Activated naive CD4-positive, alpha-beta T cell (primary cell): ENCODE data around the gene STK32B.

Experiments used
- DNase-seq, 4 experiments: peaks; one replicate each; lab custom pipeline; 2025; lab: John Stamatoyannopoulos, UW

Gene STK32B

DNA sequence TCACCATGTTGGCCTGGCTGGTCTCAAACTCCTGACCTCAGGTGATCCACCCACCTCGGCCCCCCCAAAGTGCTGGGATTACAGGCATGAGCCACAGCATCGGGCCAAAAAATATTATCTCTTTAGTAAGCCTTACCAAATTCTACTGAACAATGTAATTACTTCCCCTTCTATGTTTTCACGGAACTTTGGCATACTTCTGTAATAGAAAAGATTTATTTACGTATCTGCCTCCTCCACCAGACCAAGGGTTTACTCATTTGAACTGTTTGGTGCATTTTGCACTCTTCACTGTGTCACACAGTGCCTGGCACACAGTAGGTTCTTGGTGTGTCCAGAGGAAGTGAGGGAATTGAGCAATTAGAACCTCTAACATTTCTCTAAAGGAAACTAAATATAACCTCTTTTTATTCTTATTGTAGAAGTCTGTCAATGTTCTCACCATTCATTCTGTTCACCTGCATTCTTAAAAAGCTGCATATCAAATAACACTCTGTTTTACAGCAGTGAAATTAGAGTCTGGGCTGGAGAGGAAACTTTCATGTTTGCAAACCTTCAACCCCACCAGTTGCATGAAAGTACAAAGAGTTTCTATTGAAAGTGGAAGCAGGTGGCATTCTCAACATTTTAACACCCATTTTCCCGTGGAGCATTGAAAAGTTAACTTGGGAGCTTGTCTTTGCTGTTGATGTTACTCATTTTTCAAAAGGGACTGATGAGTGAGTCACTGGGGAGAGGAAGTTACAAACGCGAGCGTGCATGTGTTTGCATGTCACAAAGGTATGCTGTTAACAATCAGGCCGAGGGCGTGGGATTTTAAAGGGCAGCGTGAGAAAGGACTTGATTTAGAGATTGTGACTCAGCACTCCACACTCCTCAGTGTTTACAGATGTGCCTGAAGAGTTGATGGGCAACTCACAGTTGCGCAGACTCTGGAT lies 314.1 kb downstream of the STK32B start:
- DNase-seq: no peak

GRCh38 chr4:5366009-5366386 lies 314.7 kb downstream of the STK32B start:
- no peak for DNase-seq

GRCh38 chr4:5366421-5366820 lies 315.1 kb downstream of the STK32B start:
- DNase-seq: no peak

DNA sequence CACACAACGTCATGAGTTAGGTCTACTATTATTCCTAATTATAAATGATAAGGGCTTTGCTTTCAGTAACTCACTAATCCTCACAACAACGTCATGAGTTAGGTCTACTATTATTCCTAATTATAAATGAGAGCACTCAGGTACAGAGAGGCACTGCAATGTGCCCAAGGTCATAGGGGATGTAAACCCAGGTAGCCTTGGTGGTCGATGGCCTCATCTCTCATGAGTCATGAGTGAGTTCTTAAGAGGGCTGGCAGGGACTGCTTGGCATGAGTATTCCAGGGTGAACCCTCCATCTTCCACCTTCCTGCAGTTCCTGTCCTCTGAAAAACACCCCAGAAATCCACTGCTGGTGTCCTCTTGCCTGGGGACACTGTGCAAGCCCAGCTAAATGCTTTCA lies 317.1 kb downstream of the STK32B start:
- DNase-seq: no peak

DNA sequence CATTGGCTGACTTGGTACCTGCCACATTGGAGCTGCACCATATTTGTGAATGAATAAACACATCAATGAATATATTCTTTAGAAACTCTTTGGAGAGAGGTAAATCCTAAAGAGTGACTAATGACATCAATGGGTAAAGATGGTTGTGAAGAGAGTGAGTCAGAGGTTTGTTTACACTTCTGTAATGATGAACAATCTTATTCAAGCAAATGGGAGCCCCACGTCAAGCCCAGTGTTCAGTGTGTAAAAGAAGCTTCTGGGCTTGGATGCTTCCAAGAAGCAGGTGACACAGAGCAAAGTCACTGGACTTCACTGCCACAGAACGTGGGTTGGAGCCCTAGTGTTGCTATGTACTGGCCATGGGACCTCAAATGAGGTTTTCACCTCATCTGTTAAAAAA lies 319.0 kb downstream of the STK32B start:
- no peak for DNase-seq

DNA sequence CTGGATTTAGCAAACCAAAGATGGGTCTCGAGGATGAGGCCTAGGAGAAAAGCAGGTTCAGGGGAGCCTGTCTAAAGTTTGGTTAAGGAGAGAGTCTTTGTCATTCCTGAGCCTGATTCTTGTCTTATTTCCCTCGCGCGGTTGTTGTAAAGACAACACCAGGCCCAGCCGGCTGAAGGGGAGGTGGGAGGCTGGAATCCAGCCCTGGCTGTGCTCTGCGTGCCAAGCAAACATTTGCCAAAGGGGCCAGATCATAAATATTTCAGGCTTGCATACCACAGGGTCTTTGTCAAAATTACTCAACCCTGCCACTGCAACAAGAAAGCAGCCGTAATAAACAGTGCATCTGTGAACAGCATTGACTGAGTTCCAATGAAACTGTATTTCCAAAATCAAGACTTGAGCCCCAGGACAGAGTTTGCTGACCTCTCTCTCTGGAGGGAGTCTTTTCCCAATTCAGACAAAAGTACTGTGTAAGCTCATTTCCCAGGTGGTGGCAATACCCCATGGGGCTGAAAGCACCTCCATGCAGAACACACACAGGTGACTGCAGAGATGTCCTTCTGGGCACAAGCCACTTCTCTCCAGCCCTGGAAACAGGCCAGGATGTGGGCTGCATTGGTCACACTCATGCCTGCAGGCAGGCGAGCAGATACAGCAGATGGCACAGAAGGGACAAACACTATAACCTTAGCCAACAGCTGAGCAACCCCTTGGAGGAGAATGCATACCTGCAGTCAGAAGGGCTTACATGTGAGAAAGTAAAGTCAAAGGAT lies 320.3 kb downstream of the STK32B start:
- DNase-seq: no peak

GRCh38 chr4:5372198-5372597 lies 320.9 kb downstream of the STK32B start:
- DNase-seq: no peak

- no peak for DNase-seq
Measured at GRCh38 chr4:5373327-5373726, 322.0 kb downstream of the STK32B start.

DNA sequence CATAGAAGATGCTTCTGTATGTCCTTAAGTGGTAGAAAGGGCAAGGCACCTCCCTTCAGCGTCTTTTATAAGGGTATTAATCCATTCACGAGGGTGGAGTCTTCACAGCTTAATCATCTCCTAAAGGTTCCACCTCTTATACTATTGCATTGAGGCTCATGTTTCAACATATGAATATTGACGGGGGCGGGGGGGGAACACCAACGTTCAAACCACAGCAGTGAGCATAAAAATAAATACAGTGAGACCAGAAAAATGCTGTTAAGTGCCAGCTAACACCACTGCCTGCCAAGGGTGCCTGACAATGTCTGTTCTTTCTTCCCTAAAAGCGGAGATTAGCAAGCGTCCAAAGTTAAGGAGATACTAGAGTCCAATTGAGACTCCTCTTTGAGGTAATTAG lies 323.3 kb downstream of the STK32B start:
- DNase-seq: no peak

DNA sequence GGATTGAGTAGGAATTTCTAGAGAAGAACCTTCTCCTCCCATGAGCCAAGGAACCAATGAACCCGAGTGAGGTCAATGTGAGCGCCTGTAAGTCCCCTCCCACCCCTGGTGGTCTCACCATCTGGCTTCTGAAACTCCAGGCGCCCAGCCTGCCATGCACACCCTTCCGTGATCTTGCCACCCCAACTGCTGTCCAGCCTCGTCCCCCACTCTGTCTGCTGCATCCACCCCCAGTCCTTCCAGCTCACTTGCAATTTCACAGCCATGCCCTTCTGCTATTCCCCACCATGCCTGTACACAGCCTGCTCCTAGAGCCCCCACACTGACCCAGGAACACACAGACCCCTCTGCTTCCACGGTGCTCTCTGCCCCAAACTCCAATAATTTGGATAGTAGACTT lies 323.7 kb downstream of the STK32B start:
- DNase-seq: no peak

DNA sequence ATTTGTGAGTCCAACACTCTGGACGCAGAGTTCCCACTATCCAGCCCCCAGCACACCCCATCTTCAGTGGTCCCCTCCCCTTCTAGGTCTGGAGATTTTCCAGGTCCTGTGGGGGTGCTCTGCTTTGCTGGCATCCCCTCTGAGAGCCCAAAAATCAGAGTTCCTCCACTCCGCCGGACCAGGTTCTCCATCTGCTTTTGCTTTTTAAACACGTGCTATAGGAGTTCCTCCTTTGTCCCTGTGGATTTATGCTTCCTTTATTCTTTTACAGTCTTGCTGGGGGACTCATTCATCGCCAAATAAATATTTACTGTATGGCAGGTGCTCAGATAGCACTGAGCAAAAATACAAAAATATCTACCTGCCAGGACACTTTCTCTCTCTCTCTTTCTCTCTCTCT lies 324.7 kb downstream of the STK32B start:
- no peak for DNase-seq

- DNase-seq: no peak
Measured at GRCh38 chr4:5378002-5378401, 326.7 kb downstream of the STK32B start.

DNA sequence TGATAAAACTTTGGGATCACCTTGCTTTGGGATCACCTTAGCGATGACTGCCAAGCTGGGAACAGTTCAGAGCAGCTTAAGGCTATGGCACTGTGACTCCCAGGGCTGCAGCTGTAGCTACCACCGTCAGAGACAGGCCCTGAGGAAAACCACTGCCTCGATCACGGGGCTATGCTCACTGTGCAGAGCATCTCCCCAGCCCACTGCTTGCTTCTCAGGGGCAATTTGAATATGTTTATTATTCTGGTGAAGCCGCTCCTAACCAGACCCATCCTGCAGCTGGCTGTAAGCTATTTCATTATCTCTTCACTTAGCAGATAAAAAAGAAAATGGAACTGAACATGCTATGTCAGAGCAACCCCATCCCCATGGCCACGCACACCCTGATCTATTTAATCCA lies 328.6 kb downstream of the STK32B start:
- no peak for DNase-seq

DNA sequence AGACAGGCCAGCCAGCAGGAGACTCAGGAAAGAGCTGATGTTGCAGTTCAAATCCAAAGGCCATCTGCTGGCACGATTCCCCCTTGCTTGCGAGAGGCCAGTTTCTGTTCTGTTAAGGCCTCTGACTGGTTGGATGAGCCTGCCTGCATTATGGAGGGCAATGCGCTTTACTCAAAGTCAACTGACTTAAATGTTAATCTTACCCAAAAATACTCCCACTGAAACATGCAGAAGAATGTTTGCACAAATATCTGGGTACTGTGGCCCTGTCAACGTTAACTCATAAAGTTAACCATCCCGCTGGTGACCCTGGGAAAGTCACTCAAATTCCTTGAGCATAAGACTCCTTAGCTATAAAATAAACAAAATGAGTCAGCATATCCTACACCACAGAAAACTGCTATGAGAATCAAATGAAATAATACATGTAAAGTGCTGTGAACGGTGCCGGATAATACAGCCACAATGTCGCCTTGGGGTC lies 330.7 kb downstream of the STK32B start:
- no peak for DNase-seq

DNA sequence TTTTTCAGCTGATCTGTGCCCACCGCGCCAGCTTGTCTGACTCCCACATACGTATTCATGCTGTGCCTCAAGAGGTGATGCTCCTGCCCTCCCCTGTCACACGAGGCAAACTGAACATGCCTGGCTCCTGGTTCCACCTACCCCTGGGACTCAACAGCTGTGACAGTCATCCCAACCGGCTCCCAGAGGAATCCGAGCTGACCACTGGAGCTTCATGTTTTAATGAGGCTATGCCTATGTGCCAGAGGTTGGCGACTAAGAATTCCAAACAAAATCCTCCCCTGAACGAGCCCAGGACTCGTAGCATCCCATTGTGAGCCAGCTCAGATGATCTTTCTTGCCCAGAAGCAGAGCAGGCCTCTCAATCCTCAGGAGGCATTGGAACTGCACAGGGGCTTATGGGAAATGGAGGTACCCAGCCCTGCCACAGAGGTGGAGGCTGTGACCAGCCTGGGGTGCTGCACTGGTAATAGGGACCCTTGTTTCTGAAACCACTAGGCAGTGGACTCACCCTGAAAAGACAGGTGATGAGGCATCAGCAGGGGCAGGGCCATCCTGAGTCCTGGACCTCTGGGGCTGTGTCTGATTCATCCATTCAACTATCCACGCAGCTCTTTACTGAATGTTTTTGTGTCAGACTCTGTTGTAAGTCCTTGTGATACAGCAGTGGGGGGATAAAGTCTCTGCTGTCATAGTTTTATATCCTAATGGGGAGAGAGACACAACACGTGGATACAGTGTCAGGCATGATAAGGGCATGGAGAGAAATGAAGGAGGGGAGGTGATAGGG lies 332.1 kb downstream of the STK32B start:
- no peak for DNase-seq

- no peak for DNase-seq
Measured at GRCh38 chr4:5385741-5386311, 334.5 kb downstream of the STK32B start.

GRCh38 chr4:5386921-5387320 lies 335.6 kb downstream of the STK32B start:
- DNase-seq: no peak

GRCh38 chr4:5387457-5387856 lies 336.2 kb downstream of the STK32B start:
- DNase-seq: no peak

- DNase-seq: no peak
Measured at GRCh38 chr4:5389756-5390310, 338.6 kb downstream of the STK32B start.

- no peak for DNase-seq
Measured at GRCh38 chr4:5391492-5391891, 340.2 kb downstream of the STK32B start.

- no peak for DNase-seq
Measured at GRCh38 chr4:5393911-5394513, 342.7 kb downstream of the STK32B start.
